ENCODE data around the gene TTLL11.
"Not testable (repeated sequence)": the region's sequence is repeated elsewhere in the genome, so short reads cannot be mapped to it uniquely, and the experiment has no call there.

The TTLL11 gene

GRCh38 chr9:121896545-121896943 is 196.6 kb downstream of the TTLL11 start:
- DNase-seq, result no peak

DNA sequence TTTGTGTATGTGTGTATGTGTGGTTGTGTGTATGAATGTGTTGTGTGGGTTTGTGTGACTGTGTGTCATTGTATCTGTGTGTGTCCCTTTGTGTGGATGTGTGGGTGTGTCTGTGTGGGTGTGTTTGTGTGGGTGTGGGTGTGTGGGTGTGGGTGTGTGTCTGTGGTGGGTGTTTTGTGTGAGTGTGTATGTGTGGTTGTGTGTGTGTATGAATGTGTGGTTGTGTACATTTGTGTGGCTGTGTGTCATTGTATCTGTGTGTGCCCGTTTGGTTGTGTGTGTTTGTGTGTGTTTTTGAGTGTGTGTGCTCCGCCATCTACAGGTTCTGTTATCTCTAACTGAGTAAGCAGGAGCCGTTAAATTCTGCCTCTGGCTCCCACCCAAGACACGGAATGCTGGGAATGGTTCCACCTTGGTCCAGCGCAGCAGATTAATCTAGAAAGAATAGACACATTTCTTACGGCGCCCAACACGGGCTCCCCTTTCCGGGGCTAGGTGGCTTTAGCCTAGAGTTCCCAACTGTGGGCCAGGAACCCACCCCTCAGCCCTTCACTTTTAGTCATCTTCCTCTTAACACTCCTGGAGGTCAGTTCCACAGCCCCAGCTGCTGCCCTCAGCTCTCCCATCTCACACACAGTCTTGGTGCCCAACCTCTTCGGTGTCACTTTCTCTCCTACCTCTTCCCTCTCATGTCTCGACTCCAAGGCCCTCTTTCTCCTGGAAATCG is 197.1 kb downstream of the TTLL11 start:
- DNase-seq, result no peak

DNA sequence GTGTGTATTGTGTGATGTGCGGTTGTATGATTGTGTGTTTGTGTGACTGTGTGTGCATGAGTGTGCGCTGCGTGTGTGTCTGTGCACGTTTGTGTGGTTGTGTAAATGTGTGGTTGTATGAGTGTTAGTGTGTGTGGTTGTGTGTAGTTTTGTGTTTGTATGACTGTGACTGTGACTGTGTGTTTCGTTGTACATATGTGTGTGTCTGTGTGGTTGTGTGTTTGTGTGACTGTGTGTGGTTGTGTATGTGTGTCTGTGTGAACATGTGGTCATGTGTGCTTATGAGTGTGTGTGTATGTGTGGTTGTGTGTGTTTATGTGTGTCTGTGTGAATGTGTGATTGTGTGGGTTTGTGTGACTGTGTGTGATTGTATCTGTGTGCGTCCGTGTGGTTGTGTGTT is 197.8 kb downstream of the TTLL11 start:
- DNase-seq, result no peak

- not testable (repeated sequence) for DNase-seq
Observed at GRCh38 chr9:121894380-121894779, 198.7 kb downstream of the TTLL11 start.

DNA sequence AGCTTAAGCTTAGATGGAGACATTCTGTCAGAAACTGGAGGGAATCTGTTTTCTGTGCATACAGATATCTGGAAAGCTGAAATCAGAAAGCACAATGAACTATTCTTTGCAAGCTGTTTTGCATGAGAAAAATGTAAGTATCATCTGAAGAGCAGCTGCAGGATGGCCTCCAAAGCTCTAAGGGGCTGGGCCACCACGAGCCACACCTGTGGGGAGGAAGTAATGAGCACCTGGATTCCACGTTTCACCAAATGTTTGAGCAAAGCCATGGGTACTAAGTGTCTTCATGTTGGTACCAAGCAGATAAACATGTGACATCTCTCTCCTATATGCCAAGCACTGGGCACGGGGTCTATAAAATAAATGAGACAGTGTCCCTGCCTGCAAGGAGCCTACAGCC is 199.3 kb downstream of the TTLL11 start:
- DNase-seq, result no peak

DNA sequence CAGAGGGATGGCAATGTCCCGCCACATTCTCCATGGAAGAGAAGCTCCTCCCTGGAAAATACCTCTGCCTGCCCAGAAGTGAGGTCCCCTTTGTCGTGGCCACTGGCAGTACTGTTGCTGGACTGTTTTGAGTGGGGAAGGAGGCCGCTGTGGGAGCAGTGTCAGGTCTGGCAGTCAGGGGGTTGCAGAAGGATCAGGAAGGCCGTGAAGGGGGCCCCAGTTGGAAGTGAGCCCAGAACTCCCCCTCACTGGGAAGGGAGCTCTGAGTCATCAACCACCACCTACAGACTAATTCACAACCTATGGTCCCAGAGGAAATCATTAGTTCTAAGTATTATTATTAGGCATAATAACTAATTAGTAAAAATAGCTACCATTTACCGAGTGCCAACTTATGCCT is 200.4 kb downstream of the TTLL11 start:
- no peak for DNase-seq

- DNase-seq, result no peak
Observed at GRCh38 chr9:121890746-121891145, 202.4 kb downstream of the TTLL11 start.

- no peak for DNase-seq
Observed at GRCh38 chr9:121889990-121890563, 203.0 kb downstream of the TTLL11 start.

- DNase-seq, result no peak
Observed at GRCh38 chr9:121888438-121888775, 204.7 kb downstream of the TTLL11 start.

DNA sequence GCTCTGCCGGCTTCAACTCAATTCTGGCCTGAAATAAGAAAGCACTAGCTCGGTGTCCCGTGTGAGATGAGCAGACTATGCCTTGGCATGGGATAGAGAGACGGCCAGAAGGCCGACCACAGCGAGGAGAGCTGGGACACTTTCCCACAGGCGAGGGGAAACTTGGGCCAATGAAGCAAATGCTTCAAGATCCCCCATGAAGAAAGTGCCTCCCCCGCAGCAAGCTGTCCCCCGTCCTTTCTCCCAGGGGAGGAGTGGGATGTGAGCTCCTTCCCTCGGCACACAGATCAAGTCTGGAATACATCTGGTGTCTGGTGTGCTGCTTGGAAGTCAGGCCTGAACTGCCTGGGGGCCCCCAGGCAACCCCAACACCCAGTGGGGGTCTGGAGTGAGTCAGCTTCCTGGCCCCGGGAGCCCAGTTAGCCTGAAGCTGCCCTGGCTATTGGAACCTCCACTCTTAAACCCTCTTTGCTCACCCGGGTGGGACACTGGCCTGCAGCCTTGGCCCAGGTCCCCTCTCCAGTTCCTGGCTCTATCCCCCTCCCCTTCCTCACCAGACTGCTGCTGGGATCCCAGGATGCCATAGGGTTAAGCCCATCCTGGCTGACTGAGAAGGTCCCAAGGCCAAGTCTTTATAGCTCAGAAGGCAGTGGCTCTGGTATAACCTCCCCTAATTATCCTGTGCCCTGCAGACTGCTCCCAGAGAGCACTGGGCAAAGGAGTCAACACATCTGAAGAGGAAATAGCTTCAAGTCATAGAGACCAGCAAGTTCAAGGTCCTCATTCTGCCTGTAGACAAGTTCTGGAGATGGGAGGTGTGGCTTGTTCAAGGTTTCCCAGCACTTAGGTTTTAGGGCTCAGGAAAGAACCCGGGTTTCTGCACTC is 205.3 kb downstream of the TTLL11 start:
- no peak for DNase-seq

DNA sequence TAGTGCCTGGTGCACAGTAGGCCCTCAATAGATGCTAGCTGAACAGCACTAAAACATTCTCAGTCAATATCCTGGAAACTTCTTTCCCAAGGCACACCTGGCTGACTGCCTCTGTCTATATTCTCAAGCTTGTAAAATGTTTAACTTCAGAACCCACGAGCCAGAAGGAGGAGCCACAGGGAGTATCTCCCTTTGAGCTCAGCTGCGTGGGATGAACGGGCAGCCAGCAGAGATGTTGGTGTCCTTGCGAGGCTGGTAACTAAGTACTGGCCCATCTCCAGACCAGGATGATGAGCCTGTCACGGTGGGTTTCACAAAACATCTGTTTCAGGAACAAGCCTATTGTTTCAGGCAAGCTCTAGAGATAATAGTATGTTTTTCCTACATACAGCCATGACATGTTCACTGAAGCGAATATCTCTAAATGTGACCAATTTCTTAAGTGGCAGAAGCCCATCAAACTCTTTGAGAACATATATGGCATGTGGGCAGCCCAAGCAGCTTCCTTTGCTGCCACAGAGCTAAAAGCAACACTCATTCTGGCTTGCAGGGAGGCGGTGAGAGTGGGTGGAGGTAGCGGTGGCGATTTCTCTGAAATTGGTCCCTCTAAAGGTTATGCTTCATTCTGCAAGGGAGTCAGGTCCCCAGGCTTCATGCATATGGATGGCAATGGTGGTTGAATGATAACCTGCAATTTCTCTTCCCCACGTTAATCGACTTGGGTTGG is 206.2 kb downstream of the TTLL11 start:
- DNase-seq, result no peak

DNA sequence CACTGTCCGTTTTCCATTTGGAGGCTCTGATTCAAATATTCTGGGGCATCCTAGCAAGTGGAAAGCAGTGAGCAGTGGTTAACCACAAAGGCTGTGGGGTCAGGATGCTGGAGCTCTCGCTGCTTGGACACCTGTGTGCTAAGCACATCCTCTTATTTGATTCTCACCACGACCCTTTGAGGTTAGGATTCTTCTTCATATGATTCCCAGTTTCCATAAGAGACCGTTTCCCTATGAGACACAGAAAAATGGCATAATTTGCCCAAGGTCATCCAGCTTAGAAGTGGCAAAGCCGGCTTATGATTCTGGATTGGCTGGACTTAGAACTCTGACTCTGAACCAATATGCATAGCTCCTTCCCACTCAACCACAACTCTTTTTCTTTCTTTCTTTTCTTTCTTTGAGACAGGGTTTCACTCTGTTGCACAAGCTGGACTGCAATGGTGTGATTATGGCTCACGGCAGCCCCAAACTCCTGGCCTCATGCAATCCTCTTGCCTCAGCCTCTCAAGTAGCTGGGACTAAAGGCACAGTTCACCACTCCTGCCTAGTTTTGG is 207.7 kb downstream of the TTLL11 start:
- DNase-seq, result no peak

DNA sequence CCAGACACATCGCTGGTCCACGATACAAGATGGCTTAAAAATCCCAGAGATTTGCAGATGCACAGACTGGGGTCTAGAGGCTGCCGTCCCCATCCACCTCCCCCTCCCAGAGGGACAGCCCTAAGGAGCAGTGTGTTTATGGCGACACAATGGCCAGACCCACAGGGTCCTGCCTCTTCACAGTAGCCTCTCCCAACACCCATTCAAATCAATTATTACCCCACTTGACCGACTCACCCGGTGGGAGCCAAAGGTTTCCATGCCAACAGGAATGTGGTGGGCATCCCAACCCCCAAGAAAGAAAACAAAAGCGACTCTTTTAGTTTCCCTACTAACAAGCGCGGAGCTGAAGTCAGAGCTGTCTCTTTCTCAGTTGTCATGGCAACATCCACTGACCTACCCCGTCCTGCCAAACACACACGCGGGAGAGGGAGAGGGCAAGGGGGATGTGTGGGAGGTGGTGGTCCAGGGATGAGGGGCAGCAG is 209.0 kb downstream of the TTLL11 start:
- DNase-seq, result no peak

GRCh38 chr9:121883281-121884056 is 209.6 kb downstream of the TTLL11 start:
- DNase-seq, result no peak

- DNase-seq, result no peak
Observed at GRCh38 chr9:121881920-121882500, 211.1 kb downstream of the TTLL11 start.

DNA sequence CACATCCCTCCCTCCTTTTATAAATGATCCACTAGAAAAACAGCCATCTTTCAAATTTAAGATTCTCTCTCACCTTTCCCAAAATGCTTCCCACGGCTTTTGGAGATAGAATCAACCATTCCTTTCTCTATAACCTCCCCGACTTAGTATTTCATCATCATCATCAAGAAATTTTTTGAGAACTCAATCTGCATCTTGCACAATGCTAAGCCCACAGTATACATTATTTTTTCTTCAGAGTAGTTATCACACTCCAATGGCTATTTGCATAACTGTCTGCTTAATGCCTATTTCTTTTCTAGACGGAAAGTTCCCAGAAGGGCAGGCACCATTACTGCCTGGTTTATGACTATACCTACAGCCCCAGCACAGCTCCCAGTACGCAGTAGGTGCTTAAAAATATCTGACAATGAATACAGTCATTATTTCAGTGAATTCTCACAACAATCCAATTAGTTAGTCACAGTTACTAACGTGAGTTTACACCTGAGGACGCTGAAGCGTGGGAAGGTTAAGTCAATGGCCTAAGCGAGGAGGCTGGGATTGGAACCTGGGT is 212.7 kb downstream of the TTLL11 start:
- DNase-seq, result no peak

- DNase-seq, result no peak
Observed at GRCh38 chr9:121878271-121878822, 214.8 kb downstream of the TTLL11 start.

- no peak for DNase-seq
Observed at GRCh38 chr9:121876658-121877271, 216.3 kb downstream of the TTLL11 start.

GRCh38 chr9:121876255-121876654 is 216.9 kb downstream of the TTLL11 start:
- no peak for DNase-seq

GRCh38 chr9:121874524-121874923 is 218.6 kb downstream of the TTLL11 start:
- no peak for DNase-seq
